Liver (tissue), 9 donors: ENCODE measurements around the gene ICAM4. TPM values are rescaled to one million over a fixed set of nuclear protein-coding genes. Genes with fewer than 3 reads are reported as not detected.
A peak's percentile ranks its signal among the peaks of the same experiment; 100 is the strongest.

Experiments used
- DNase-seq: peaks from one replicate; pipeline ENCODE4 v3.0.0-alpha.2; 2017; ENCODE audit warnings: low spot score
- H3K27ac ChIP-seq, 2 donors: one replicate each; pipeline ENCODE4 v1.7.0; 2013; ENCODE audit warnings: inconsistent platforms in 2 of 2, low read length in 2 of 2, control low read depth in 1 of 2, low read depth in 1 of 2, mild to moderate bottlenecking in 1 of 2
- H3K27me3 ChIP-seq, 4 donors: one replicate each; pipeline versions ENCODE4 v1.6.1 to v1.7.0; 2013; ENCODE audit warnings: low read length in 3 of 4, inconsistent platforms in 1 of 4, mild to moderate bottlenecking in 1 of 4, moderate library complexity in 1 of 4; ENCODE audit not compliant: control insufficient read depth in 4 of 4, insufficient read depth in 4 of 4
- H3K36me3 ChIP-seq, 4 donors: one replicate each; pipeline versions ENCODE4 v1.6.1 to v1.7.0; 2013; ENCODE audit warnings: low read length in 3 of 4, mild to moderate bottlenecking in 3 of 4, low read depth in 1 of 4, moderate library complexity in 1 of 4; ENCODE audit not compliant: control insufficient read depth in 4 of 4, insufficient read depth in 3 of 4
- H3K4me1 ChIP-seq, 4 donors: one replicate each; pipeline versions ENCODE4 v1.6.1 to v1.7.0; 2013; ENCODE audit warnings: low read length in 3 of 4, mild to moderate bottlenecking in 3 of 4, moderate library complexity in 1 of 4; ENCODE audit not compliant: control insufficient read depth in 4 of 4, insufficient read depth in 4 of 4
- H3K4me3 ChIP-seq, 3 donors: one replicate each; pipeline versions ENCODE4 v1.6.1 to v1.7.0; 2013; ENCODE audit warnings: low read length in 3 of 3, control low read depth in 1 of 3, low read depth in 1 of 3, mild to moderate bottlenecking in 1 of 3
- H3K9ac ChIP-seq, 2 donors: one replicate each; pipeline ENCODE4 v1.7.0; 2013; ENCODE audit warnings: low read length in 2 of 2, mild to moderate bottlenecking in 2 of 2, moderate library complexity in 2 of 2, control low read depth in 1 of 2, low read depth in 1 of 2
- H3K9me3 ChIP-seq, 4 donors: one replicate each; pipeline versions ENCODE4 v1.6.1 to v1.7.0; 2013; ENCODE audit warnings: low read length in 3 of 4; ENCODE audit not compliant: control insufficient read depth in 4 of 4
- CTCF ChIP-seq: fragments of 150-350 bp; IDR thresholded peaks from 2 replicates; pipeline ENCODE4 v1.5.1; 2017; ENCODE audit warnings: improper control_type of control experiment, low read depth, low read length; ENCODE audit not compliant: missing input control
- EGR1 ChIP-seq, 2 donors: IDR thresholded peaks; 2 replicates each; pipeline ENCODE4 v1.6.1; 2016 to 2018; ENCODE audit warnings: antibody characterized with exemption in 2 of 2, low read depth in 2 of 2
- FOXA2 ChIP-seq: IDR thresholded peaks from 2 replicates; pipeline ENCODE4 v1.6.1; 2016; ENCODE audit warnings: antibody characterized with exemption
- HNF4A ChIP-seq, 2 donors: conservative IDR thresholded peaks; 2 replicates each; pipeline ENCODE4 v1.6.1; 2016; ENCODE audit warnings: antibody characterized with exemption in 2 of 2, mild to moderate bottlenecking in 2 of 2
- HNF4G ChIP-seq: IDR thresholded peaks from 2 replicates; pipeline ENCODE4 v1.6.1; 2016; ENCODE audit warnings: antibody characterized with exemption
- JUND ChIP-seq, 2 donors: IDR thresholded peaks; 2 replicates each; pipeline ENCODE4 v1.6.1; 2016; ENCODE audit warnings: antibody characterized with exemption in 2 of 2
- NR2F2 ChIP-seq: IDR thresholded peaks from 2 replicates; pipeline ENCODE4 v1.6.1; 2016; ENCODE audit warnings: antibody characterized with exemption
- RAD21 ChIP-seq, 2 donors: IDR thresholded peaks; 2 replicates each; pipeline ENCODE4 v1.6.1; 2016; ENCODE audit warnings: antibody characterized with exemption in 2 of 2, mild to moderate bottlenecking in 2 of 2
- SP1 ChIP-seq: IDR thresholded peaks from 2 replicates; pipeline ENCODE4 v1.6.1; 2018; ENCODE audit warnings: antibody characterized with exemption, mild to moderate bottlenecking
- YY1 ChIP-seq: IDR thresholded peaks from 2 replicates; pipeline ENCODE4 v1.6.1; 2016; ENCODE audit warnings: antibody characterized with exemption, mild to moderate bottlenecking
- WGBS: extraction: QIAGEN DNeasy Blood & Tissue Kit; methylation state at CpG from one replicate; pipeline ENCODE4 v1.1.7; 2013; 5-methylcytosine and 5-hydroxymethylcytosine counted together
- polyA plus RNA-seq, 2 donors: library from polyadenylated mRNA; stranded (reverse) in 1 of 2; unstranded in 1 of 2; fragments of 200-250 nt in 1 of 2; fragments of >200 nt in 1 of 2; fragmentation: Nextera tagmentation in 1 of 2; extraction: Ambion mirVana in 1 of 2; gene quantifications; one replicate each; pipeline versions ENCODE4 v1.2.1 to v1.2.3, GENCODE V29; 2013 to 2015
- total RNA-seq, 2 donors: library from RNA; depleted of rRNA; stranded (reverse); fragments of >200 nt; gene quantifications; one replicate each; pipeline ENCODE4 v1.2.3, GENCODE V29; 2014
- TF ChIP-seq, protein P1 (sequence below): IDR thresholded peaks from 2 replicates; pipeline ENCODE4 v1.6.1; 2016; ENCODE audit warnings: antibody characterized with exemption, mild to moderate bottlenecking
- TF ChIP-seq, protein P2 (sequence below): IDR thresholded peaks from 2 replicates; pipeline ENCODE4 v1.6.1; 2016; ENCODE audit warnings: antibody characterized with exemption
- donor health status: healthy.
- donor health status: healthy.
- donor health status: healthy.
- donor health status: healthy.
- donor health status: healthy.

The ICAM4 gene
- total and polyA plus RNA-seq, 4 donors: 0.05 to 74.1 (median 0.33) TPM; not detected in 1

GRCh38 chr19:10295847-10296591, 9.3 kb downstream of the ICAM4 start:
- Histone ChIP-seq H3K9ac (no peak overlapping the region), H3K9me3 (no peaks in the 10 kb centered on the region), H3K4me3 (no peak overlapping the region), H3K27me3 (peaks cover 2 to 13% (median 7%) of the 10 kb centered on the region in 4 donors), H3K27ac (no peak overlapping the region), H3K4me1 (peaks cover 14 to 25% (median 17%) of the 10 kb centered on the region in 4 donors), H3K36me3 (no peaks in the 10 kb centered on the region)
- no peak for TF ChIP-seq SP1
- no peak for TF ChIP-seq RAD21 (IDR thresholded peaks at IDR 0.05)
- no peak for TF ChIP-seq EGR1 (IDR thresholded peaks at IDR 0.05; ENCODE audit: low read depth in 2 of 2)
- TF ChIP-seq NR2F2: no peak
- TF ChIP-seq, protein P1, sequence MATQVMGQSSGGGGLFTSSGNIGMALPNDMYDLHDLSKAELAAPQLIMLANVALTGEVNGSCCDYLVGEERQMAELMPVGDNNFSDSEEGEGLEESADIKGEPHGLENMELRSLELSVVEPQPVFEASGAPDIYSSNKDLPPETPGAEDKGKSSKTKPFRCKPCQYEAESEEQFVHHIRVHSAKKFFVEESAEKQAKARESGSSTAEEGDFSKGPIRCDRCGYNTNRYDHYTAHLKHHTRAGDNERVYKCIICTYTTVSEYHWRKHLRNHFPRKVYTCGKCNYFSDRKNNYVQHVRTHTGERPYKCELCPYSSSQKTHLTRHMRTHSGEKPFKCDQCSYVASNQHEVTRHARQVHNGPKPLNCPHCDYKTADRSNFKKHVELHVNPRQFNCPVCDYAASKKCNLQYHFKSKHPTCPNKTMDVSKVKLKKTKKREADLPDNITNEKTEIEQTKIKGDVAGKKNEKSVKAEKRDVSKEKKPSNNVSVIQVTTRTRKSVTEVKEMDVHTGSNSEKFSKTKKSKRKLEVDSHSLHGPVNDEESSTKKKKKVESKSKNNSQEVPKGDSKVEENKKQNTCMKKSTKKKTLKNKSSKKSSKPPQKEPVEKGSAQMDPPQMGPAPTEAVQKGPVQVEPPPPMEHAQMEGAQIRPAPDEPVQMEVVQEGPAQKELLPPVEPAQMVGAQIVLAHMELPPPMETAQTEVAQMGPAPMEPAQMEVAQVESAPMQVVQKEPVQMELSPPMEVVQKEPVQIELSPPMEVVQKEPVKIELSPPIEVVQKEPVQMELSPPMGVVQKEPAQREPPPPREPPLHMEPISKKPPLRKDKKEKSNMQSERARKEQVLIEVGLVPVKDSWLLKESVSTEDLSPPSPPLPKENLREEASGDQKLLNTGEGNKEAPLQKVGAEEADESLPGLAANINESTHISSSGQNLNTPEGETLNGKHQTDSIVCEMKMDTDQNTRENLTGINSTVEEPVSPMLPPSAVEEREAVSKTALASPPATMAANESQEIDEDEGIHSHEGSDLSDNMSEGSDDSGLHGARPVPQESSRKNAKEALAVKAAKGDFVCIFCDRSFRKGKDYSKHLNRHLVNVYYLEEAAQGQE: no peak
- TF ChIP-seq, protein P2, sequence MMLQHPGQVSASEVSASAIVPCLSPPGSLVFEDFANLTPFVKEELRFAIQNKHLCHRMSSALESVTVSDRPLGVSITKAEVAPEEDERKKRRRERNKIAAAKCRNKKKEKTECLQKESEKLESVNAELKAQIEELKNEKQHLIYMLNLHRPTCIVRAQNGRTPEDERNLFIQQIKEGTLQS: no peak
- peak; percentile 75 for DNase-seq
- 9% methylated on average over 58 of the region's 58 CpGs for WGBS

DNA sequence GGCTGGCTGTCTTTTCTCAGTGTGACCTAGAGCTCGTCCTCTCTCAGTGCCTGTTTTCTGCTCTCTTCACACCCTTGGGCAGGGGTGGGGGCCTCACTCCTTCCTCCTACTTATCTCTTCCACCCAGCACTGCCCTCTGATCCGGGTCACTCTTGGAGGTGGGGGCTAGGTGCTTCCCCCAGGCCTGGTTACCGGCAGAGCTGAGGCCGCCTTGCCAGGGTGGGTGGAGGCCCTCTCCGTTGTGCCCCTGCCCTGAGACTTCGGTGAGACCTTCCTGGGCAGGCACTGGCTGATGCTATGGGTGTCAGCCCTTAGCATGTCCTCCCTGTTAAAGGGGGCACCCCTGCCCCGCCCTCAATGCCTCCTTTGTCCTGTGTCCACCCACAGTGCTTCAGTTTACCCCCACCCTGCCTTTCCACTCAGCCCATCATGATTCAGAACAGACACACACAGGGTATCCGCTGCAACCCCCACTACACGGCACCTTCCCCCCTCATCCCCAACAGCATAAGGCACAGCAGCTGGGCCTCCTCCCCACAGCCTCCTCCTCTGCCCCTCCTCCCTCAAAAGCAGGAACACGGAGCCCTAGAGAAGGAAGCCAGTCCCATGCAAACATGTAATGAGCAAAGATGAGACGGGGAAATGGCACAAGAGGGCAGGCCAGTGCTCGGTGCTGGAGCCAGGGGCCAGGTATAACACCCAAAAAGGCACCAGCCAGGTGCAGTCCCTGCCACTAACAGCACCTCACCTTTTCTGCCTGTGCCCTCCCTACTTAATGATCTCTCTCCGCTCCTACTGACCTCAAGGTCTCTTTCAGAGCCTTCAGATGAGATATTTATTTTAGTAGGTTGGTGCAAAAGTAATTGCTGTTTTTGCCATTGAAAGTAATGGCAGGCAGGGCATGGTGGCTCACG, 13.0 kb downstream of the ICAM4 start:
- TF ChIP-seq YY1: no peak
- TF ChIP-seq NR2F2: peak; percentile 12
- Histone ChIP-seq H3K9me3 (no peaks in the 10 kb centered on the region), H3K4me1 (peaks cover 3 to 10% (median 6%) of the 10 kb centered on the region in 4 donors), H3K27me3 (peaks cover 0 to 5% (median 2%) of the 10 kb centered on the region in 4 donors), H3K4me3 (no peak overlapping the region), H3K9ac (no peak overlapping the region), H3K36me3 (peaks cover 0 to 1% (median 0%) of the 10 kb centered on the region in 4 donors), H3K27ac (no peak overlapping the region)
- WGBS: 50% methylated on average over 14 of the region's 14 CpGs
- peak; percentile 72 for DNase-seq

- no peak for TF ChIP-seq HNF4G
- no peak for TF ChIP-seq HNF4A (conservative IDR thresholded peaks at IDR 0.05)
- TF ChIP-seq CTCF: no peak
- no peak for TF ChIP-seq FOXA2
- no peak for TF ChIP-seq JUND (IDR thresholded peaks at IDR 0.05)
- no peak for TF ChIP-seq EGR1 (IDR thresholded peaks at IDR 0.05; ENCODE audit: low read depth in 2 of 2)
- Histone ChIP-seq H3K36me3 (peaks cover 0 to 4% (median under 1%) of the 10 kb centered on the region in 4 donors), H3K9me3 (no peaks in the 10 kb centered on the region), H3K27ac (no peak overlapping the region), H3K9ac (no peak overlapping the region), H3K27me3 (no peaks in the 10 kb centered on the region), H3K4me3 (no peak overlapping the region), H3K4me1 (no peaks in the 10 kb centered on the region)
- WGBS: 80% methylated on average over 17 of the region's 17 CpGs
- DNase-seq: peak; percentile 34
Measured at GRCh38 chr19:10305139-10305806, 18.5 kb downstream of the ICAM4 start.
